Measurements from ENCODE around the gene BCL6B. TPM values are rescaled to one million over a fixed set of nuclear protein-coding genes. Genes with fewer than 3 reads are reported as not detected.
"Not testable (repeated sequence)": the region's sequence is repeated elsewhere in the genome, so short reads cannot be mapped to it uniquely, and the experiment has no call there.

Gene BCL6B, protein sequence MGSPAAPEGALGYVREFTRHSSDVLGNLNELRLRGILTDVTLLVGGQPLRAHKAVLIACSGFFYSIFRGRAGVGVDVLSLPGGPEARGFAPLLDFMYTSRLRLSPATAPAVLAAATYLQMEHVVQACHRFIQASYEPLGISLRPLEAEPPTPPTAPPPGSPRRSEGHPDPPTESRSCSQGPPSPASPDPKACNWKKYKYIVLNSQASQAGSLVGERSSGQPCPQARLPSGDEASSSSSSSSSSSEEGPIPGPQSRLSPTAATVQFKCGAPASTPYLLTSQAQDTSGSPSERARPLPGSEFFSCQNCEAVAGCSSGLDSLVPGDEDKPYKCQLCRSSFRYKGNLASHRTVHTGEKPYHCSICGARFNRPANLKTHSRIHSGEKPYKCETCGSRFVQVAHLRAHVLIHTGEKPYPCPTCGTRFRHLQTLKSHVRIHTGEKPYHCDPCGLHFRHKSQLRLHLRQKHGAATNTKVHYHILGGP
- total RNA-seq (2014; rRNA removed; shearing (Covaris generic)) (not detected in 2 replicates), total RNA-seq (2022) (not detected in 2 replicates), Bru-seq, nascent RNA (percentile 11 among the genes with signal in this experiment), BruChase-seq, experiment 1, labeled RNA remaining after a 6-hour chase (not detected), BruChase-seq, experiment 2, labeled RNA remaining after a 2-hour chase (not detected)
- long read RNA-seq, partial matches to known transcripts = 0 of 1 reads
- long read RNA-seq, other reads (novel, unspliced or antisense) = 1 of 1 reads

DNA sequence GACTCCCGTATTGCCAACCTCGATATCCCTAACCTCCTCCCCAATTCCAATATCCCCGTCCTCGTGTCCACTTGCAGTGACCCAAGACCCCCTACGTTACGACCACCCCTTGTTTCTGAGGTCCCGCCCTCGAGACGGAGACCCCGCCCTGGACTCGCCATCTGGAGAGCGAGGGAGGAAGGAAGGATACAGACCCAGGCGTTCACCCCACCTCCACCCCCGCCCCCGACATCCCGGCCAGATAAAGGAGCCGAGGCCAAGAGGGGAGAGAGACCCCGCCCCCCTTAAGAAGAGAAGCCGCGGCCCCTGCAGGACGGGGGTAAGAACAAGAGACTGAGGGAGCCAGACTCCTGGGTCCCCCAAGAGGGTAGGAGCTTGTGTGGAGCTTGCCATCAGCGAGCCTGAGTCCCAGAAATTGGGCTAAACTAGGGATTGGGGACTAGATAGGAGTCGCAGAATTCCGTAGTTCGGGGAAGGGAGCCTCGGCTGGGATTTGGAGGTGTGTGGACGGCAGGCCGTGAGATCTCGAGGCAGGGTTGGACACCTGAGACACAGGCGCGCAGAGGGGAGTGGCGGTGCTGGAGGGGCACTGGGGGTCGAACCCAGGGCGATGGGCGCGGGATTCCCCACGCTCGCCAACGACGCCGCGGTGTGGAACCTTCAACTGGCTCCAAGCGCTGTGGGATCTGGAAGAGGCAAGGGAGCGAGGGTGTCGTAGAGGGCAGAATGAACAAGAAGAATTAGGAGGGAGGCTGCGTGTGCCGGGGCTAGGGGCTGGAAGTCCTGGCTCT is at the start of gene BCL6B:
Gene BCL6B (plus strand): TSS at position 270 of the 791 bp plus-strand sequence. CDS start 622 bp downstream, outside the sequence.
- BruUV-seq (replicated peaks) = no TSS peak
- CTCF ChIA-PET (ENCODE audit: unreplicated experiment) = no interaction called here
- no peaks in the 10 kb centered on the region for H3K9me3 ChIP-seq (ENCODE audit: low read length)

GRCh38 chr17:6979440-6979839 is 43.4 kb upstream of the BCL6B start:
- H3K9me2 ChIP-seq (ENCODE audit: insufficient read depth, low read length); DNase-seq (ENCODE audit: low spot score); H4K20me1 ChIP-seq (ENCODE audit: insufficient read depth, low read length); intact Hi-C loops (cut with micrococcal nuclease; ENCODE audit: unreplicated experiment); H3K4me2 ChIP-seq (ENCODE audit: low read length); H3K79me2 ChIP-seq (ENCODE audit: insufficient read depth, low read depth, low read length); H3K9me3 ChIP-seq (ENCODE audit: low read length); BruUV-seq (replicated peaks); H2AFZ ChIP-seq (ENCODE audit: low read length); H3K4me1 ChIP-seq (ENCODE audit: insufficient read depth, low read length, poor library complexity, severe bottlenecking); POLR2A ChIA-PET; H3K27ac ChIP-seq (ENCODE audit: low read depth, low read length, poor library complexity, severe bottlenecking); H3K4me3 ChIP-seq (ENCODE audit: low read depth, low read length, poor library complexity, severe bottlenecking); H3K36me3 ChIP-seq (ENCODE audit: insufficient read depth, low read length); CTCF ChIA-PET (ENCODE audit: unreplicated experiment): not testable (repeated sequence)

More for the DNA sequence above, at the start of gene BCL6B:
- Histone ChIP-seq H3K79me2 (ENCODE audit: insufficient read depth, low read depth, low read length) (no peaks in the 10 kb centered on the region), H3K4me2 (ENCODE audit: low read length) (peak within 1 kb of the TSS; percentile 22), H4K20me1 (ENCODE audit: insufficient read depth, low read length) (no peaks in the 10 kb centered on the region), H3K4me1 (ENCODE audit: insufficient read depth, low read length, poor library complexity, severe bottlenecking) (peaks cover 10% of the 10 kb centered on the region), H3K36me3 (ENCODE audit: insufficient read depth, low read length) (no peaks in the 10 kb centered on the region), H3K4me3 (ENCODE audit: low read depth, low read length, poor library complexity, severe bottlenecking) (peak within 1 kb of the TSS; percentile 8), H3K9me2 (ENCODE audit: insufficient read depth, low read length) (no peaks in the 10 kb centered on the region), H2AFZ (ENCODE audit: low read length) (peak within 1 kb of the TSS; percentile 43; the same call in 1 of the 2 replicates), H3K27ac (ENCODE audit: low read depth, low read length, poor library complexity, severe bottlenecking) (no peak within 1 kb of the TSS)
- POLR2A ChIA-PET = no interaction called here
- no peak for DNase-seq (ENCODE audit: low spot score)
- intact Hi-C loops (cut with micrococcal nuclease; ENCODE audit: unreplicated experiment) = loop anchor here (5.0 kb wide), 1 partner anchor 111 kb away; no protein-coding TSS in a partner anchor
- TF ChIP-seq CTCF (conservative IDR thresholded peaks at IDR 0.05; ENCODE audit: low read length) = no peak
- TF ChIP-seq EZH2phosphoT487 (IDR thresholded peaks at IDR 0.05; ENCODE audit: borderline replicate concordance, low read depth, low read length) = no peak

DNA sequence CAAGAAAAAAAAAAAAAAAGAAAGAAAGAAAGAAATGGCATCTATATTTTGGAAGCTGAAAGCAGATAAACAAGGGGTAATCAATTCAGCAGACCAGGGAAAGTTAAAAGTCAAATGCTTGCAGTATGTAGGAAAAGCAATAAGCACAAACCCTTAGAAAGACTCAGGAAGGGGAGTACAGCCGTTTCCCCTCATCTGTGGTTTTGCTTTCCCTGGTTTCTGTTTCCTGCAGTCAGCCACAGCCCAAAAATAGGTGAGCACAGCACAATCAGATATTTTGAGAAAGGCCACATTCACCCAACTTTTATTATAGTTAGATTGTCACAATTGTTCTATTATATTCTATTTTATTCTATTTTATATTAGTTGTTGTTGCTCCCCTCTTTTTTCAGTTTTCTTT is 41.4 kb upstream of the BCL6B start:
- BruUV-seq (replicated peaks) = no TSS peak
- H3K4me3 ChIP-seq (ENCODE audit: low read depth, low read length, poor library complexity, severe bottlenecking) = no peak overlapping the region
- no peaks in the 10 kb centered on the region for H4K20me1 ChIP-seq (ENCODE audit: insufficient read depth, low read length)
- no peaks in the 10 kb centered on the region for H3K9me2 ChIP-seq (ENCODE audit: insufficient read depth, low read length)
- TF ChIP-seq CTCF (conservative IDR thresholded peaks at IDR 0.05; ENCODE audit: low read length) (no peak), EZH2phosphoT487 (IDR thresholded peaks at IDR 0.05; ENCODE audit: borderline replicate concordance, low read depth, low read length) (no peak)
- no peak overlapping the region for H3K4me2 ChIP-seq (ENCODE audit: low read length)
- H3K36me3 ChIP-seq (ENCODE audit: insufficient read depth, low read length) = no peaks in the 10 kb centered on the region
- intact Hi-C loops (cut with micrococcal nuclease; ENCODE audit: unreplicated experiment) = no loop called here
- CTCF ChIA-PET (ENCODE audit: unreplicated experiment) = no interaction called here
- H3K9me3 ChIP-seq (ENCODE audit: low read length) = no peaks in the 10 kb centered on the region
- H2AFZ ChIP-seq (ENCODE audit: low read length) = no peak overlapping the region
- POLR2A ChIA-PET = no interaction called here
- no peaks in the 10 kb centered on the region for H3K4me1 ChIP-seq (ENCODE audit: insufficient read depth, low read length, poor library complexity, severe bottlenecking)
- H3K79me2 ChIP-seq (ENCODE audit: insufficient read depth, low read depth, low read length) = no peaks in the 10 kb centered on the region
- no peak overlapping the region for H3K27ac ChIP-seq (ENCODE audit: low read depth, low read length, poor library complexity, severe bottlenecking)
- DNase-seq (ENCODE audit: low spot score) = no peak
